Right lobe of liver (tissue), 6 donors: ENCODE measurements around the gene EML4. TPM values are rescaled to one million over a fixed set of nuclear protein-coding genes. Genes with fewer than 3 reads are reported as not detected.

ENCODE experiments used
- ATAC-seq, 4 donors: fragments of 200-7000 bp; cut with Tn5 transposase; one replicate each; pipeline ENCODE4 v1.9.1; 2020; ENCODE audit warnings: mild to moderate bottlenecking in 4 of 4, moderate library complexity in 4 of 4
- DNase-seq, 3 donors: peaks; one replicate each; pipeline ENCODE4 v3.0.0-alpha.2; 2020
- H3K27ac ChIP-seq, 3 donors: fragments of 200-600 bp; one replicate each; pipeline ENCODE4 v1.8.0; 2022
- H3K27me3 ChIP-seq, 2 donors: fragments of 200-600 bp; one replicate each; pipeline ENCODE4 v1.8.0; 2022
- H3K36me3 ChIP-seq, 4 donors: fragments of 200-600 bp; sonication (generic) in 1 of 4; one replicate each; pipeline versions ENCODE4 v1.5.1 to v1.8.0; 2017 to 2022; ENCODE audit warnings: control low read depth in 1 of 4
- H3K4me1 ChIP-seq, 4 donors: fragments of 200-600 bp; sonication (generic) in 1 of 4; one replicate each; pipeline versions ENCODE4 v1.5.1 to v1.8.0; 2017 to 2022; ENCODE audit warnings: control low read depth in 1 of 4
- H3K4me3 ChIP-seq, 3 donors: fragments of 200-600 bp; one replicate each; pipeline ENCODE4 v1.8.0; 2022
- H3K9me3 ChIP-seq, 4 donors: fragments of 200-600 bp; sonication (generic) in 1 of 4; one replicate each; pipeline versions ENCODE4 v1.5.1 to v1.8.0; 2017 to 2022; ENCODE audit warnings: control low read depth in 1 of 4
- CTCF ChIP-seq, 4 donors: fragments of 200-600 bp in 3 of 4; fragments of 450-650 bp in 1 of 4; IDR thresholded peaks; one replicate each; pipeline versions ENCODE4 v1.5.1 to v1.8.0; 2016 to 2022; ENCODE audit warnings: antibody characterized with exemption in 4 of 4, mild to moderate bottlenecking in 2 of 4
- POLR2A ChIP-seq: fragments of 450-650 bp; IDR thresholded peaks from one replicate; pipeline ENCODE4 v1.6.1; 2017; ENCODE audit warnings: antibody characterized with exemption, mild to moderate bottlenecking
- WGBS: methylation state at CpG from one replicate; pipeline ENCODE4 v1.1.6; 2018; ENCODE audit warnings: low coverage, low lambda C conversion rate; ENCODE audit not compliant: insufficient coverage; ENCODE audit errors: missing lambda C conversion rate; 5-methylcytosine and 5-hydroxymethylcytosine counted together
- intact Hi-C, 2 donors: fragments of 100-400 bp; cut with DNase I; formaldehyde crosslinking; loops; one replicate each; pipeline versions ENCODE4 v1.11.2 to v1.14.1; 2022
- total RNA-seq, 6 experiments: library from RNA; depleted of rRNA in 2 of 6; stranded (reverse); fragments of >200 nt in 2 of 6; fragmentation: NEBNext Ultra II Directional in 3 of 6; extraction: Animal tissue kit (Norgen Biotek cat#: 25700) in 3 of 6; gene quantifications; one replicate each; pipeline versions ENCODE4 v1.1.0 to v1.2.4, GENCODE V29; 2016 to 2023
- donor health status: DM: no; HTN: yes; CAD: no.
- donor health status: DM: no; HTN: no; CAD: no.
- donor health status: DM: no; HTN: no; CAD: no.
- donor health status: DM: no; HTN: yes; CAD: no.
- donor health status: DM: no; HTN: yes; CAD: no.

Gene EML4
- total RNA-seq, 6 experiments from 2014 or later: 28.3 to 55.7 (median 36.7) TPM

GRCh38 chr2:42314892-42315468 is 145.8 kb downstream of the EML4 start:
- Histone ChIP-seq H3K4me1 (no peaks in the 10 kb centered on the region), H3K36me3 (peaks cover 0 to 15% (median 8%) of the 10 kb centered on the region in 4 donors), H3K27ac (no peak overlapping the region), H3K4me3 (no peak overlapping the region), H3K27me3 (no peaks in the 10 kb centered on the region), H3K9me3 (no peaks in the 10 kb centered on the region)
- DNase-seq (no peak), ATAC-seq (no peak)
- TF ChIP-seq POLR2A: no peak
- no peak for TF ChIP-seq CTCF (IDR thresholded peaks at IDR 0.05)
- intact Hi-C loops: no loop called here
- WGBS: 84% methylated on average over 3 of the region's 3 CpGs

- H3K9me3 ChIP-seq: no peaks in the 10 kb centered on the region
- intact Hi-C loops: no loop called here
- no peaks in the 10 kb centered on the region for H3K4me1 ChIP-seq
- no peak overlapping the region for H3K4me3 ChIP-seq
- ATAC-seq: no peak
- no peak for TF ChIP-seq CTCF (IDR thresholded peaks at IDR 0.05)
- TF ChIP-seq POLR2A: no peak
- H3K27me3 ChIP-seq: no peaks in the 10 kb centered on the region
- H3K36me3 ChIP-seq: peaks cover 0 to 15% (median 8%) of the 10 kb centered on the region in 4 donors
- no peak for DNase-seq
- no peak overlapping the region for H3K27ac ChIP-seq
- 91% methylated on average over 6 of the region's 6 CpGs for WGBS
Measured at GRCh38 chr2:42315844-42316470, 146.8 kb downstream of the EML4 start.

- Histone ChIP-seq H3K27me3 (no peaks in the 10 kb centered on the region), H3K9me3 (no peaks in the 10 kb centered on the region), H3K4me1 (no peaks in the 10 kb centered on the region), H3K4me3 (no peak overlapping the region), H3K27ac (no peak overlapping the region), H3K36me3 (peaks cover 0 to 15% (median 8%) of the 10 kb centered on the region in 4 donors)
- DNase-seq: no peak
- no peak for TF ChIP-seq POLR2A
- no peak for TF ChIP-seq CTCF (IDR thresholded peaks at IDR 0.05)
- intact Hi-C loops: no loop called here
- 97% methylated on average over 3 of the region's 3 CpGs for WGBS
- ATAC-seq: no peak
Measured at GRCh38 chr2:42316910-42317309, 147.8 kb downstream of the EML4 start.

GRCh38 chr2:42317486-42317885 is 148.3 kb downstream of the EML4 start:
- 72% methylated on average over 3 of the region's 3 CpGs for whole genome bisulfite sequencing
- Histone ChIP-seq H3K9me3 (no peaks in the 10 kb centered on the region), H3K36me3 (peaks cover 0 to 15% (median 8%) of the 10 kb centered on the region in 4 donors), H3K4me1 (no peaks in the 10 kb centered on the region), H3K4me3 (no peak overlapping the region), H3K27ac (no peak overlapping the region), H3K27me3 (no peaks in the 10 kb centered on the region)
- ATAC-seq: no peak
- no peak for TF ChIP-seq POLR2A
- no peak for TF ChIP-seq CTCF (IDR thresholded peaks at IDR 0.05)
- intact Hi-C loops: no loop called here
- no peak for DNase-seq
